Panc1 (cell line): ENCODE measurements around the gene NUP98. TPM values are rescaled to one million over a fixed set of nuclear protein-coding genes. Genes with fewer than 3 reads are reported as not detected.
A peak's percentile ranks its signal among the peaks of the same experiment; 100 is the strongest.

ENCODE experiments used
- ATAC-seq: fragments of 200-7000 bp; cut with Tn5 transposase; 2 replicates; pipeline ENCODE4 v1.9.1; 2020; ENCODE audit warnings: mild to moderate bottlenecking, moderate library complexity
- BruUV-seq: library from RNA; stranded (reverse); fragments of 400-500 nt; replicated peaks from 2 replicates; lab custom pipeline; 2021; lab: Mats Ljungman, UMichigan
- CTCF ChIA-PET: fragments of 300-600 bp; sonication (Branson Sonifier 250); formaldehyde crosslinking; loops from one replicate; lab custom pipeline; 2022; ENCODE audit warnings: antibody characterized with exemption; lab: Charles Lee
- POLR2A ChIA-PET: fragments of 300-600 bp; sonication (Branson Sonifier 250); formaldehyde crosslinking; loops from one replicate; lab custom pipeline; 2022; ENCODE audit warnings: antibody characterized with exemption; lab: Charles Lee
- DNase-seq: peaks from one replicate; pipeline ENCODE4 v3.0.0-alpha.2; 2010; ENCODE audit warnings: low read depth, low spot score
- H3K27ac ChIP-seq: 2 replicates; pipeline ENCODE4 v1.5.1; 2011; ENCODE audit warnings: mild to moderate bottlenecking, low read length, inconsistent platforms
- H3K27me3 ChIP-seq: fragments of 200-500 bp; sonication (Bioruptor generic); 2 replicates; pipeline ENCODE4 v1.6.0; 2014; ENCODE audit warnings: low read length, inconsistent platforms; ENCODE audit not compliant: control insufficient read depth, insufficient read depth
- H3K36me3 ChIP-seq: fragments of 200-500 bp; sonication (Bioruptor generic); 2 replicates; pipeline ENCODE4 v1.5.1; 2014; ENCODE audit warnings: inconsistent platforms, mild to moderate bottlenecking, low read length, moderate library complexity; ENCODE audit not compliant: control insufficient read depth, insufficient read depth
- H3K4me1 ChIP-seq: 2 replicates; pipeline ENCODE4 v1.5.1; 2011; ENCODE audit warnings: inconsistent platforms, mild to moderate bottlenecking, low read length, moderate library complexity; ENCODE audit not compliant: control insufficient read depth, insufficient read depth
- H3K4me3 ChIP-seq, 2 experiments: 2 replicates each; pipeline ENCODE4 v1.5.1; 2011 to 2012; ENCODE audit warnings: low read depth in 2 of 2, low read length in 2 of 2, mild to moderate bottlenecking in 2 of 2, inconsistent platforms in 1 of 2, moderate library complexity in 1 of 2
- H3K9me3 ChIP-seq: fragments of 200-500 bp; sonication (Bioruptor generic); 2 replicates; pipeline ENCODE4 v1.5.1; 2014; ENCODE audit warnings: low read depth, mild to moderate bottlenecking, inconsistent platforms, low read length, moderate library complexity; ENCODE audit not compliant: control insufficient read depth, insufficient read depth
- POLR2AphosphoS5 ChIP-seq: IDR thresholded peaks from 2 replicates; pipeline ENCODE4 v1.6.1; 2012; ENCODE audit warnings: mild to moderate bottlenecking, low read depth, low read length, moderate library complexity
- SIN3A ChIP-seq: IDR thresholded peaks from 2 replicates; pipeline ENCODE4 v1.6.1; 2012; ENCODE audit warnings: low read depth, mild to moderate bottlenecking, low read length, moderate library complexity, borderline replicate concordance; ENCODE audit not compliant: insufficient read depth
- TCF7L2 ChIP-seq: IDR thresholded peaks from 2 replicates; pipeline ENCODE4 v1.6.1; 2011; ENCODE audit warnings: mild to moderate bottlenecking, low read depth, low read length, inconsistent platforms
- in situ Hi-C: cut with HindIII; loops from 2 replicates; pipeline ENCODE4 v1.10.0; 2016; ENCODE audit warnings: low sequenced_read_pairs, low pct_unique_long_range_greater_than_20kb
- intact Hi-C: fragments of 100-400 bp; cut with micrococcal nuclease; formaldehyde crosslinking; loops from one replicate; pipeline ENCODE4 v1.10.0; 2022; ENCODE audit not compliant: unreplicated experiment
- total RNA-seq: library from RNA; stranded (reverse); gene quantifications from one replicate; pipeline ENCODE4 v1.2.1, GENCODE V29; 2021; ENCODE audit not compliant: unreplicated experiment
- TF ChIP-seq, protein P1 (sequence below), 2 experiments: IDR thresholded peaks; 2 replicates each; pipeline ENCODE4 v1.6.1; 2011 to 2012; ENCODE audit warnings: low read depth in 2 of 2, control low read depth in 1 of 2, low read length in 1 of 2, mild to moderate bottlenecking in 1 of 2, moderate library complexity in 1 of 2; ENCODE audit not compliant: insufficient read depth in 1 of 2
- TF ChIP-seq, protein P2 (sequence below): fragments of 450-650 bp; IDR thresholded peaks from 2 replicates; pipeline ENCODE4 v1.5.1; 2017; ENCODE audit warnings: mild to moderate bottlenecking

Gene NUP98
- total RNA-seq, 1 experiment from 2014 or later, result 244 TPM

DNA sequence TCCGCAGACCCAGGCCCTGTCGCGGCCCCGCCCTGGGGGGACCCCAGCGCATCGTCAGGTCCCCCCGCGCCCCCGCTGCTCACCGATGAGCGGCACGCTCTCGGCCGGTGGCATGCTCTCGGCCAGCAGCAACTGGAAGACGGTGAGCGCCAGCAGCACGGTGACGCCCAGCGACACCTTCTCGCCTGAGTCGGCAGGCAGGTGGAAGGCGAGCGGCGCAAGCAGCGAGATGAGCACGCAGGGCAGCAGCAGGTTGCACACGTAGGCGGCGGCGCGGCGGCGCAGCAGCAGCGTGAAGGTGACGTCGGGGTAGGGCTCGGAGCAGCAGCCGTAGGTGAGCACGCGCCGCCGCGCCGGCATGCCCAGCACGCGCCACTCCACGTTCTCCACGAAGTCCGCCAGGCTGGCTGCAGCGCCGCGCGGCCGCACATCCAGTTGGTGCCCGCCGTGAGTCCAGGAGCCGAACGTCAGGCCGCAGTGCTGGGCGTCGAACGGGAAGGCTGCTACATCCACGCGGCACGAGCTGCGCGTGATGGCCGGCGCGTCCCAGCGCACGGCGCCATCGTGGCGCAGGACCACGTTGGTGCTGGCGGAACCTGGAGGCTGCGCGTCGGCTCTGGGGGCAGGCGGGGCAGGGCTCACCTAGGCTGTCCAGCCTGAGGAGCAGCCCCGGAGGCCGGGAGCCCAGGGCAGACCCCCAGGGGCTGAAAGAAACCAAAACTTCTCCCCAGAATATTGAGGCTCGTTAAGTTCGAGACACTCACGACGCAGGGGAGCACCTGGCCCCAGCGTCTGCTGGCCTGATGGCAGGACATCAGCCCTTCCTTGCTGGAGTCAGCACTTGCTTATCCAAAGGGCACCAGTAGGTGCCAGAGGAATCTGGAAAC lies 130.0 kb downstream of the NUP98 start:
- ChIA-PET POLR2A (no interaction called here), CTCF (no interaction called here)
- in situ Hi-C loops (no loop called here), intact Hi-C loops (no loop called here)
- Histone ChIP-seq H3K36me3 (peaks cover 7% of the 10 kb centered on the region), H3K4me3 (no peak overlapping the region), H3K27me3 (no peaks in the 10 kb centered on the region), H3K27ac (no peak overlapping the region), H3K4me1 (no peaks in the 10 kb centered on the region), H3K9me3 (no peaks in the 10 kb centered on the region)
- ATAC-seq (no peak), DNase-seq (no peak)
- BruUV-seq, result no TSS peak
- TF ChIP-seq POLR2AphosphoS5, result no peak
- TF ChIP-seq, protein P1, sequence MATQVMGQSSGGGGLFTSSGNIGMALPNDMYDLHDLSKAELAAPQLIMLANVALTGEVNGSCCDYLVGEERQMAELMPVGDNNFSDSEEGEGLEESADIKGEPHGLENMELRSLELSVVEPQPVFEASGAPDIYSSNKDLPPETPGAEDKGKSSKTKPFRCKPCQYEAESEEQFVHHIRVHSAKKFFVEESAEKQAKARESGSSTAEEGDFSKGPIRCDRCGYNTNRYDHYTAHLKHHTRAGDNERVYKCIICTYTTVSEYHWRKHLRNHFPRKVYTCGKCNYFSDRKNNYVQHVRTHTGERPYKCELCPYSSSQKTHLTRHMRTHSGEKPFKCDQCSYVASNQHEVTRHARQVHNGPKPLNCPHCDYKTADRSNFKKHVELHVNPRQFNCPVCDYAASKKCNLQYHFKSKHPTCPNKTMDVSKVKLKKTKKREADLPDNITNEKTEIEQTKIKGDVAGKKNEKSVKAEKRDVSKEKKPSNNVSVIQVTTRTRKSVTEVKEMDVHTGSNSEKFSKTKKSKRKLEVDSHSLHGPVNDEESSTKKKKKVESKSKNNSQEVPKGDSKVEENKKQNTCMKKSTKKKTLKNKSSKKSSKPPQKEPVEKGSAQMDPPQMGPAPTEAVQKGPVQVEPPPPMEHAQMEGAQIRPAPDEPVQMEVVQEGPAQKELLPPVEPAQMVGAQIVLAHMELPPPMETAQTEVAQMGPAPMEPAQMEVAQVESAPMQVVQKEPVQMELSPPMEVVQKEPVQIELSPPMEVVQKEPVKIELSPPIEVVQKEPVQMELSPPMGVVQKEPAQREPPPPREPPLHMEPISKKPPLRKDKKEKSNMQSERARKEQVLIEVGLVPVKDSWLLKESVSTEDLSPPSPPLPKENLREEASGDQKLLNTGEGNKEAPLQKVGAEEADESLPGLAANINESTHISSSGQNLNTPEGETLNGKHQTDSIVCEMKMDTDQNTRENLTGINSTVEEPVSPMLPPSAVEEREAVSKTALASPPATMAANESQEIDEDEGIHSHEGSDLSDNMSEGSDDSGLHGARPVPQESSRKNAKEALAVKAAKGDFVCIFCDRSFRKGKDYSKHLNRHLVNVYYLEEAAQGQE (IDR thresholded peaks at IDR 0.05; ENCODE audit: insufficient read depth in 1 of 2, low read depth in 2 of 2, low read length in 1 of 2), result 0 out of 4 replicates have a peak, but pooled peaks of 1 of the 2 experiments have one; percentile 11

DNA sequence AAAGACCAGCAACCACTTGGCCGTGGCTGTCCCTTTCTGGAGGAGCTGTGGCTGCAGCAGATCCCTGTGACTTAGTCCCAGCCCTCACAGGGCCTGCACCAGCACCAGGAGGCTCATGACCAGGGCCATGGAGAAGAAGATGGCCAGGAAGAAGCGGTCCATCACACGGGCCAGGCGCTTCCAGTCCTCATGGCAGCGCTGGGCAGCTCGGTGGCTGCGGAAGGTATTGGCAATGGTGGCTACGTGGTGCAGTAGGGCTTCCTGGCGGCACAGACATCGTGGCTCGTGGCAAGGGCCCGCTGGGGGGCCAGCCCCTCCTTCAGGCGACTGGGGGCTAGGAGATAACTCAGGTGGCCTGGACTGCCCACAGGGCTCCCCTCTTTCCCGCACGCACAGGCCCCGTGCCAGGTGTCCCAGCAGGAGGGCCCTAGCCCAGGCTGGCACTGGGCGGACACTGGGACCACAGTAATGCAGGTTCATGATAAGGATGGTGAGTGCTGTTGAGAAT lies 131.3 kb downstream of the NUP98 start:
- intact Hi-C loops, result no loop called here
- no peak for ATAC-seq
- Histone ChIP-seq H3K9me3 (no peaks in the 10 kb centered on the region), H3K27me3 (no peaks in the 10 kb centered on the region), H3K27ac (no peak overlapping the region), H3K36me3 (peaks cover 3% of the 10 kb centered on the region; the same call in 1 of the 2 replicates), H3K4me1 (no peaks in the 10 kb centered on the region), H3K4me3 (no peak overlapping the region)
- TF ChIP-seq TCF7L2 (no peak), POLR2AphosphoS5 (no peak), SIN3A (no peak)
- TF ChIP-seq, protein P1 (IDR thresholded peaks at IDR 0.05; ENCODE audit: insufficient read depth in 1 of 2, low read depth in 2 of 2, low read length in 1 of 2), result no peak
- TF ChIP-seq, protein P2, sequence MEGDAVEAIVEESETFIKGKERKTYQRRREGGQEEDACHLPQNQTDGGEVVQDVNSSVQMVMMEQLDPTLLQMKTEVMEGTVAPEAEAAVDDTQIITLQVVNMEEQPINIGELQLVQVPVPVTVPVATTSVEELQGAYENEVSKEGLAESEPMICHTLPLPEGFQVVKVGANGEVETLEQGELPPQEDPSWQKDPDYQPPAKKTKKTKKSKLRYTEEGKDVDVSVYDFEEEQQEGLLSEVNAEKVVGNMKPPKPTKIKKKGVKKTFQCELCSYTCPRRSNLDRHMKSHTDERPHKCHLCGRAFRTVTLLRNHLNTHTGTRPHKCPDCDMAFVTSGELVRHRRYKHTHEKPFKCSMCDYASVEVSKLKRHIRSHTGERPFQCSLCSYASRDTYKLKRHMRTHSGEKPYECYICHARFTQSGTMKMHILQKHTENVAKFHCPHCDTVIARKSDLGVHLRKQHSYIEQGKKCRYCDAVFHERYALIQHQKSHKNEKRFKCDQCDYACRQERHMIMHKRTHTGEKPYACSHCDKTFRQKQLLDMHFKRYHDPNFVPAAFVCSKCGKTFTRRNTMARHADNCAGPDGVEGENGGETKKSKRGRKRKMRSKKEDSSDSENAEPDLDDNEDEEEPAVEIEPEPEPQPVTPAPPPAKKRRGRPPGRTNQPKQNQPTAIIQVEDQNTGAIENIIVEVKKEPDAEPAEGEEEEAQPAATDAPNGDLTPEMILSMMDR, result no peak
- ChIA-PET POLR2A (no interaction called here), CTCF (no interaction called here)
- in situ Hi-C loops, result no loop called here
- no peak for DNase-seq
- no TSS peak for BruUV-seq
